HL-60 (cell line): Measurements from ENCODE around the gene ANTXR1.

Experiments
- DNase-seq, 2 experiments: peaks; one replicate each; pipeline ENCODE4 v3.0.0-alpha.2; 2010 to 2020; ENCODE audit warnings: low read depth in 1 of 2, low spot score in 1 of 2
- H3K27ac ChIP-seq: fragments of 250-450 bp; sonication (Bioruptor Pico); replicated peaks from 2 replicates; pipeline ENCODE4 v1.5.1; 2020; ENCODE audit warnings: mild to moderate bottlenecking, moderate library complexity
- H3K27me3 ChIP-seq: fragments of 250-450 bp; sonication (Bioruptor Pico); 2 replicates; pipeline ENCODE4 v1.5.1; 2021; ENCODE audit warnings: mild to moderate bottlenecking, moderate library complexity; ENCODE audit not compliant: insufficient read depth, poor library complexity, severe bottlenecking
- H3K4me3 ChIP-seq: replicated peaks from 2 replicates; pipeline ENCODE4 v1.5.1; 2011; ENCODE audit warnings: mild to moderate bottlenecking, control low read depth, low read length; ENCODE audit not compliant: insufficient read depth
- GABPA ChIP-seq: IDR thresholded peaks from 2 replicates; pipeline ENCODE4 v1.6.1; 2012; ENCODE audit warnings: low read depth
- POLR2AphosphoS5 ChIP-seq: IDR thresholded peaks from 2 replicates; pipeline ENCODE4 v1.6.1; 2012; ENCODE audit warnings: low read depth
- SPI1 ChIP-seq: IDR thresholded peaks from 2 replicates; pipeline ENCODE4 v1.6.1; 2012; ENCODE audit warnings: low read depth, mild to moderate bottlenecking, borderline replicate concordance
- TF ChIP-seq, protein P1 (sequence below): IDR thresholded peaks from 2 replicates; pipeline ENCODE4 v1.6.1; 2012; ENCODE audit warnings: low read depth; ENCODE audit not compliant: insufficient replicate concordance
- TF ChIP-seq, protein P2 (sequence below): IDR thresholded peaks from one replicate; pipeline ENCODE4 v1.5.1; 2011; ENCODE audit warnings: low read length, control low read depth, inconsistent platforms; ENCODE audit not compliant: insufficient read depth

Gene ANTXR1

DNA sequence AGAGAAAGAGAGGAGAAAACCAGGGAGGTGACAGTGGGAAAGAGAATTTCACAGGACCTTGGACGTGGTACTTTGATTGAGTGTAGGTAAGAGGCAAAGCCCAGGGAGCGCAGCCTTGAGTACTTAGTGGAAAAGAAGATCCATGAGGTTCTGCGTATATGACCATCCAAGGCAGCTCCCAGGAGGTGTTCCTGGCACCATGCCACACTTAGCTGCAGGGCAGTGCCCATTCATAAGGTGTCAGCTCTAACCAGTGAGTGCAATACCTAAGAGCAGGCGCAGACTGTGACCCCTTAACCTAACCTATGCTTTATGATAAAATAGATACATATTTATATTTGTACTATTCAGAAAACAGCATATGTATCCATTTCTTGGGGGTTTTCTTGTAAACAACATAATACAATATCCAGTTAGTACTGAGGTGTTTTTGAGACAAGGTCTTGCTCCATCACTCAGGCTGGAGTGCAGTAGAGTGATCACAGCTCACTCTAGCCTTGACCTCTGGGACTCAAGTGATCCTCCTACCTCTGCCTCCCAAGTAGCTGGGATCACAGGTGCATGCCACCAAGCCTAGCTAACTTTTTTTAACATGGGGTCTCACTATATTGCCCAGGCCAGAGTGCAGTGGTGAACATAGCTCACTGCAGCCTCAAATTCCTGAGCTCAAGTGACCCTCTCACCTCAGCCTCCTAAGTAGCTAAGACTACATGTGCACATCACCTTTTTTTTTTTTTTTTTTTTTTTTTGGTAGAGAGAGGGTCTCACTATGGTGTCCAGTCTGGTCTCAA lies 199.5 kb downstream of the ANTXR1 start:
- Histone ChIP-seq H3K4me3 (no peak overlapping the region), H3K27ac (no peak overlapping the region), H3K27me3 (no peaks in the 10 kb centered on the region)
- DNase-seq = no peak
- TF ChIP-seq SPI1 = no peak
- no peak for TF ChIP-seq GABPA
- TF ChIP-seq, protein P1, sequence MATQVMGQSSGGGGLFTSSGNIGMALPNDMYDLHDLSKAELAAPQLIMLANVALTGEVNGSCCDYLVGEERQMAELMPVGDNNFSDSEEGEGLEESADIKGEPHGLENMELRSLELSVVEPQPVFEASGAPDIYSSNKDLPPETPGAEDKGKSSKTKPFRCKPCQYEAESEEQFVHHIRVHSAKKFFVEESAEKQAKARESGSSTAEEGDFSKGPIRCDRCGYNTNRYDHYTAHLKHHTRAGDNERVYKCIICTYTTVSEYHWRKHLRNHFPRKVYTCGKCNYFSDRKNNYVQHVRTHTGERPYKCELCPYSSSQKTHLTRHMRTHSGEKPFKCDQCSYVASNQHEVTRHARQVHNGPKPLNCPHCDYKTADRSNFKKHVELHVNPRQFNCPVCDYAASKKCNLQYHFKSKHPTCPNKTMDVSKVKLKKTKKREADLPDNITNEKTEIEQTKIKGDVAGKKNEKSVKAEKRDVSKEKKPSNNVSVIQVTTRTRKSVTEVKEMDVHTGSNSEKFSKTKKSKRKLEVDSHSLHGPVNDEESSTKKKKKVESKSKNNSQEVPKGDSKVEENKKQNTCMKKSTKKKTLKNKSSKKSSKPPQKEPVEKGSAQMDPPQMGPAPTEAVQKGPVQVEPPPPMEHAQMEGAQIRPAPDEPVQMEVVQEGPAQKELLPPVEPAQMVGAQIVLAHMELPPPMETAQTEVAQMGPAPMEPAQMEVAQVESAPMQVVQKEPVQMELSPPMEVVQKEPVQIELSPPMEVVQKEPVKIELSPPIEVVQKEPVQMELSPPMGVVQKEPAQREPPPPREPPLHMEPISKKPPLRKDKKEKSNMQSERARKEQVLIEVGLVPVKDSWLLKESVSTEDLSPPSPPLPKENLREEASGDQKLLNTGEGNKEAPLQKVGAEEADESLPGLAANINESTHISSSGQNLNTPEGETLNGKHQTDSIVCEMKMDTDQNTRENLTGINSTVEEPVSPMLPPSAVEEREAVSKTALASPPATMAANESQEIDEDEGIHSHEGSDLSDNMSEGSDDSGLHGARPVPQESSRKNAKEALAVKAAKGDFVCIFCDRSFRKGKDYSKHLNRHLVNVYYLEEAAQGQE = no peak
- TF ChIP-seq POLR2AphosphoS5 = no peak

DNA sequence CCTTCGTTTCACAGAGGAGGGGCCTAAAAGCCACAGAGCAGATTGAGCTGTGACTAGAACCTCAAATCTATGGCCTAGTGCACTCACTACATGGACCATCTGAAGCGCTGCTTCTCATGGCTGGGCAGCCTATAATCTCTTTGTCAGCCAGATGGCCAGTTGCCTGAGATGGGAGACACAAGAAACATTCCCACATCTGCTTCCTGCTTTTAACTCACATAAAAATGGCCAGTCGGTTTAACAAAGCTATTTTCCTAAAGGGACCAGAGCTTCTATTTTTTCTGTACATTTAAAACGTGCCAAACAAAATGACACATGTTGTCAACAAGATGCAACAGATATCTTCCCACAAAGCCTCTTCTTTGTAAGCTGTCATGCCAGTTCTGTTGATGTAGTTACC lies 200.2 kb downstream of the ANTXR1 start:
- Histone ChIP-seq H3K27ac (no peak overlapping the region), H3K27me3 (no peaks in the 10 kb centered on the region), H3K4me3 (no peak overlapping the region)
- no peak for DNase-seq
- TF ChIP-seq POLR2AphosphoS5 (no peak), SPI1 (no peak), GABPA (no peak)
- TF ChIP-seq, protein P2, sequence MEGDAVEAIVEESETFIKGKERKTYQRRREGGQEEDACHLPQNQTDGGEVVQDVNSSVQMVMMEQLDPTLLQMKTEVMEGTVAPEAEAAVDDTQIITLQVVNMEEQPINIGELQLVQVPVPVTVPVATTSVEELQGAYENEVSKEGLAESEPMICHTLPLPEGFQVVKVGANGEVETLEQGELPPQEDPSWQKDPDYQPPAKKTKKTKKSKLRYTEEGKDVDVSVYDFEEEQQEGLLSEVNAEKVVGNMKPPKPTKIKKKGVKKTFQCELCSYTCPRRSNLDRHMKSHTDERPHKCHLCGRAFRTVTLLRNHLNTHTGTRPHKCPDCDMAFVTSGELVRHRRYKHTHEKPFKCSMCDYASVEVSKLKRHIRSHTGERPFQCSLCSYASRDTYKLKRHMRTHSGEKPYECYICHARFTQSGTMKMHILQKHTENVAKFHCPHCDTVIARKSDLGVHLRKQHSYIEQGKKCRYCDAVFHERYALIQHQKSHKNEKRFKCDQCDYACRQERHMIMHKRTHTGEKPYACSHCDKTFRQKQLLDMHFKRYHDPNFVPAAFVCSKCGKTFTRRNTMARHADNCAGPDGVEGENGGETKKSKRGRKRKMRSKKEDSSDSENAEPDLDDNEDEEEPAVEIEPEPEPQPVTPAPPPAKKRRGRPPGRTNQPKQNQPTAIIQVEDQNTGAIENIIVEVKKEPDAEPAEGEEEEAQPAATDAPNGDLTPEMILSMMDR = no peak
- TF ChIP-seq, protein P1 = no peak

DNA sequence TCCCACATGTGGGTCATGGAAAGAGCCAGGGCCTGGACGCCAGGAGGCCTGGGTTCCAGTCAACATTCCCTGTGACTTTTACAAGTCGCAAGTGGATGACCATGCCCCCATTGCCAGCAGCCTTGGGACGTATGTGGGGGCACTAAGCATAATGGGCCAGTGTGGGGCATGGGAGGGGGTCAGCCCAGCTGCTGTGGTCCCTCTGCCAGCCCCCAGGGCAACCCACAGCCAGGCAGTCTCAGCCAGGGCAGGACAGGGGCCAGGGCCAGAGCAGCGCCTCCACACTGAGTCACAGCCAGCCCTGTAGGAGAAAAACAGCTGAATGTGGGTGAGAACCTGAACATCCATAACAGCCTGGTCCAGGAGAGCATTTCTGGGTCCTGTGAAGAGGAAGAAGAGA lies 200.8 kb downstream of the ANTXR1 start:
- TF ChIP-seq, protein P2 = no peak
- TF ChIP-seq SPI1 (no peak), POLR2AphosphoS5 (no peak), GABPA (no peak)
- TF ChIP-seq, protein P1 = no peak
- no peak for DNase-seq
- H3K27ac ChIP-seq = no peak overlapping the region

More for the DNA sequence above, 200.8 kb downstream of the ANTXR1 start:
- Histone ChIP-seq H3K27me3 (no peaks in the 10 kb centered on the region), H3K4me3 (no peak overlapping the region)
